CD4-positive, alpha-beta T cell treated with Interleukin-17A for 4 hours (primary cell): ENCODE data around the gene STX7.
A peak's percentile ranks its signal among the peaks of the same experiment; 100 is the strongest.

Experiments
- DNase-seq: peaks from one replicate; pipeline ENCODE4 v3.0.0-alpha.2; 2020; ENCODE audit warnings: mixed read lengths

Gene STX7

GRCh38 chr6:132506869-132507808, 5.8 kb downstream of the STX7 start:
- no peak for DNase-seq

- DNase-seq, result no peak
Measured at GRCh38 chr6:132506461-132506860, 6.5 kb downstream of the STX7 start.

- DNase-seq, result no peak
Measured at GRCh38 chr6:132505158-132505557, 7.8 kb downstream of the STX7 start.

GRCh38 chr6:132504757-132505156, 8.2 kb downstream of the STX7 start:
- no peak for DNase-seq

- DNase-seq, result no peak
Measured at GRCh38 chr6:132499757-132500156, 13.2 kb downstream of the STX7 start.

GRCh38 chr6:132498638-132499037, 14.3 kb downstream of the STX7 start:
- DNase-seq, result no peak

- DNase-seq, result no peak
Measured at GRCh38 chr6:132496519-132497180, 16.3 kb downstream of the STX7 start.

- DNase-seq, result no peak
Measured at GRCh38 chr6:132495604-132496079, 17.3 kb downstream of the STX7 start.

- DNase-seq, result no peak
Measured at GRCh38 chr6:132494954-132495353, 18.0 kb downstream of the STX7 start.

GRCh38 chr6:132491881-132492280, 21.0 kb downstream of the STX7 start:
- DNase-seq, result no peak

- no peak for DNase-seq
Measured at GRCh38 chr6:132491303-132491702, 21.6 kb downstream of the STX7 start.

GRCh38 chr6:132490478-132491204, 22.3 kb downstream of the STX7 start:
- DNase-seq, result no peak

GRCh38 chr6:132490024-132490423, 22.9 kb downstream of the STX7 start:
- DNase-seq, result no peak

- no peak for DNase-seq
Measured at GRCh38 chr6:132489376-132489775, 23.5 kb downstream of the STX7 start.

- DNase-seq, result no peak
Measured at GRCh38 chr6:132487762-132488161, 25.2 kb downstream of the STX7 start.

- no peak for DNase-seq
Measured at GRCh38 chr6:132484680-132485018, 28.3 kb downstream of the STX7 start.

- peak; percentile 58 for DNase-seq
Measured at GRCh38 chr6:132483779-132484679, 28.9 kb downstream of the STX7 start.

- no peak for DNase-seq
Measured at GRCh38 chr6:132482581-132482980, 30.3 kb downstream of the STX7 start.

GRCh38 chr6:132481189-132481588, 31.7 kb downstream of the STX7 start:
- no peak for DNase-seq

GRCh38 chr6:132479131-132479530, 33.8 kb downstream of the STX7 start:
- DNase-seq, result no peak

- DNase-seq, result no peak
Measured at GRCh38 chr6:132478674-132479073, 34.2 kb downstream of the STX7 start.

GRCh38 chr6:132478266-132478665, 34.6 kb downstream of the STX7 start:
- no peak for DNase-seq
